HepG2 (cell line): ENCODE results near the gene SNAI1. TPM values are rescaled to one million over a fixed set of nuclear protein-coding genes. Genes with fewer than 3 reads are reported as not detected.

ENCODE experiments used
- CEBPG ChIP-seq: IDR thresholded peaks from 2 replicates; pipeline ENCODE4 v1.6.1; 2016
- EP300 ChIP-seq, 3 experiments: sonication (generic) in 1 of 3; formaldehyde crosslinking in 1 of 3; IDR thresholded peaks; 2 replicates each; pipeline versions ENCODE4 v1.5.1 to v1.6.1; 2011 to 2020; ENCODE audit warnings: low read depth in 2 of 3, low read length in 2 of 3, borderline replicate concordance in 1 of 3, improper control_type of control experiment in 1 of 3, mild to moderate bottlenecking in 1 of 3, missing genetic modification reagents in 1 of 3, moderate library complexity in 1 of 3
- GMEB2 ChIP-seq: IDR thresholded peaks from 2 replicates; pipeline ENCODE4 v1.6.1; 2016; ENCODE audit warnings: missing biosample characterization, missing genetic modification reagents, low read depth
- KAT7 ChIP-seq: IDR thresholded peaks from 2 replicates; pipeline ENCODE4 v1.6.1; 2018; ENCODE audit warnings: borderline replicate concordance, missing compliant biosample characterization
- MTERF4 ChIP-seq: sonication (generic); formaldehyde crosslinking; IDR thresholded peaks from 2 replicates; pipeline ENCODE4 v1.8.0; 2023; ENCODE audit warnings: mild to moderate bottlenecking, missing genetic modification reagents
- NR0B2 ChIP-seq: sonication (generic); formaldehyde crosslinking; IDR thresholded peaks from 2 replicates; pipeline ENCODE4 v1.4.0; 2020; ENCODE audit warnings: mild to moderate bottlenecking, missing genetic modification reagents
- PCBP1 ChIP-seq: fragments of 200-400 bp; formaldehyde crosslinking; IDR thresholded peaks from 2 replicates; pipeline ENCODE4 v1.6.1; 2017; ENCODE audit warnings: mild to moderate bottlenecking, low read depth, low read length, borderline replicate concordance
- ZNF138 ChIP-seq: sonication (generic); formaldehyde crosslinking; IDR thresholded peaks from 2 replicates; pipeline ENCODE4 v1.5.0; 2020; ENCODE audit warnings: mild to moderate bottlenecking, low read depth, missing genetic modification reagents
- ZNF253 ChIP-seq: sonication (generic); formaldehyde crosslinking; IDR thresholded peaks from 2 replicates; pipeline ENCODE4 v1.8.0; 2022; ENCODE audit warnings: mild to moderate bottlenecking, missing genetic modification reagents, borderline replicate concordance
- ZNF317 ChIP-seq: sonication (generic); formaldehyde crosslinking; IDR thresholded peaks from 2 replicates; pipeline ENCODE4 v1.5.0; 2020; ENCODE audit warnings: mild to moderate bottlenecking, missing genetic modification reagents
- ZNF768 ChIP-seq: sonication (generic); formaldehyde crosslinking; IDR thresholded peaks from 2 replicates; pipeline ENCODE4 v1.4.0; 2020; ENCODE audit warnings: missing genetic modification reagents
- polyA plus RNA-seq, 8 experiments: library from polyadenylated mRNA; depleted of rRNA in 3 of 8; stranded (reverse) in 7 of 8; unstranded in 1 of 8; fragments of >200 nt; fragmentation: Illumina TruSeq in 4 of 8; extraction: Trizol in 4 of 8; gene quantifications; 2 replicates each; pipeline versions ENCODE4 v1.2.1 to v1.2.3, GENCODE V29; 2011 to 2016; ENCODE audit warnings: low read depth in 4 of 8, missing spikeins in 1 of 8, mixed read lengths in 1 of 8; ENCODE audit not compliant: insufficient read depth in 1 of 8
- total RNA-seq, 5 experiments: library from RNA; depleted of rRNA; stranded (reverse); fragments of >200 nt; fragmentation: Illumina TruSeq; extraction: Trizol; gene quantifications; 2 replicates each; pipeline ENCODE4 v1.2.3, GENCODE V29; 2016; ENCODE audit warnings: low read depth in 1 of 5
- TF ChIP-seq, protein P1 (sequence below): sonication (generic); formaldehyde crosslinking; IDR thresholded peaks from 2 replicates; pipeline ENCODE4 v1.8.0; 2022; ENCODE audit warnings: missing genetic modification reagents, low read depth, mild to moderate bottlenecking, borderline replicate concordance
- TF ChIP-seq, protein P2 (sequence below), 2 experiments: fragments of 450-650 bp in 1 of 2; sonication (generic) in 1 of 2; formaldehyde crosslinking in 1 of 2; IDR thresholded peaks; 2 replicates each; pipeline versions ENCODE4 v1.6.1 to v1.8.0; 2016 to 2022; ENCODE audit warnings: antibody characterized with exemption in 1 of 2, mild to moderate bottlenecking in 1 of 2, missing genetic modification reagents in 1 of 2

SNAI1 gene
- total and polyA plus RNA-seq, 2 of the 13 experiments (the other 11 are each of a cell fraction or from before 2014, with no cell fraction given), result 1.3 to 1.4 TPM

DNA sequence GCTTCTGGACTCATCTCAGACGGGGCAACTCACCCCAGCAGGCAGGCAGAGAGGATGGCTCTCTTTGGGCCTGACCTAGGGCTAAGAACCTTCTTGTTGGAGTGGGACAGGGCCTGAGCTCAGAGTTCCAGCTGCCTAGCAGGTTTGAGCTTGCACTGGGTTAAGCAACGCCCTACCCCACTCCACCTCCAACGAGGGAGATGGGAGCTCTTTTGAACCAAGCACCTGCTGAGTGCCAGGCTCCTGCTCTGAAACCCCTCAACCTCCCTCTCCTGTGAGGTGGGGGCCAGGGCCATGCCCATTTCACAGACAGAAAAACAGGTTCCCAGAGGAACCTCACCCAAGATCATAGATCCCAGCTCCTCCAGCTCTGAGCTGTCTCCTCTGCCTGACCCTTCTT is 54.3 kb downstream of the SNAI1 start (continued):
- TF ChIP-seq NR0B2 (CRISPR knock-in tag) (no peak), MTERF4 (CRISPR knock-in tag) (no peak), ZNF317 (CRISPR knock-in tag) (no peak), GMEB2 (CRISPR knock-in tag) (no peak), ZNF253 (no peak), EP300 (IDR thresholded peaks at IDR 0.05; ENCODE audit: low read depth in 2 of 2, low read length in 2 of 2) (no peak), EP300 (CRISPR knock-in tag; IDR thresholded peaks at IDR 0.05; ENCODE audit: borderline replicate concordance) (no peak), PCBP1 (no peak), ZNF138 (CRISPR knock-in tag) (no peak), ZNF768 (CRISPR knock-in tag) (0 out of 2 replicates have a peak, but pooled peaks have one; percentile 10), KAT7 (CRISPR knock-in tag) (no peak), CEBPG (CRISPR knock-in tag) (peak; percentile 47; the same call in 1 of the 2 replicates)
- TF ChIP-seq, protein P1, sequence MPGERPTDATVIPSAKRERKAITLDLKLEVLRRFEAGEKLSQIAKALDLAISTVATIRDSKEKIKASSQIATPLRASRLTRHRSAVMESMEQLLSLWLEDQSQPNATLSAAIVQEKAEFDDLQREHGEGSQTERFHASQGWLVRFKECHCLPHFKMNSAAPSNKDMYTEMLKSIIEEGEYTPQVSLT (CRISPR knock-in tag), result 0 out of 2 replicates have a peak, but pooled peaks have one; percentile 49
- TF ChIP-seq, protein P2, sequence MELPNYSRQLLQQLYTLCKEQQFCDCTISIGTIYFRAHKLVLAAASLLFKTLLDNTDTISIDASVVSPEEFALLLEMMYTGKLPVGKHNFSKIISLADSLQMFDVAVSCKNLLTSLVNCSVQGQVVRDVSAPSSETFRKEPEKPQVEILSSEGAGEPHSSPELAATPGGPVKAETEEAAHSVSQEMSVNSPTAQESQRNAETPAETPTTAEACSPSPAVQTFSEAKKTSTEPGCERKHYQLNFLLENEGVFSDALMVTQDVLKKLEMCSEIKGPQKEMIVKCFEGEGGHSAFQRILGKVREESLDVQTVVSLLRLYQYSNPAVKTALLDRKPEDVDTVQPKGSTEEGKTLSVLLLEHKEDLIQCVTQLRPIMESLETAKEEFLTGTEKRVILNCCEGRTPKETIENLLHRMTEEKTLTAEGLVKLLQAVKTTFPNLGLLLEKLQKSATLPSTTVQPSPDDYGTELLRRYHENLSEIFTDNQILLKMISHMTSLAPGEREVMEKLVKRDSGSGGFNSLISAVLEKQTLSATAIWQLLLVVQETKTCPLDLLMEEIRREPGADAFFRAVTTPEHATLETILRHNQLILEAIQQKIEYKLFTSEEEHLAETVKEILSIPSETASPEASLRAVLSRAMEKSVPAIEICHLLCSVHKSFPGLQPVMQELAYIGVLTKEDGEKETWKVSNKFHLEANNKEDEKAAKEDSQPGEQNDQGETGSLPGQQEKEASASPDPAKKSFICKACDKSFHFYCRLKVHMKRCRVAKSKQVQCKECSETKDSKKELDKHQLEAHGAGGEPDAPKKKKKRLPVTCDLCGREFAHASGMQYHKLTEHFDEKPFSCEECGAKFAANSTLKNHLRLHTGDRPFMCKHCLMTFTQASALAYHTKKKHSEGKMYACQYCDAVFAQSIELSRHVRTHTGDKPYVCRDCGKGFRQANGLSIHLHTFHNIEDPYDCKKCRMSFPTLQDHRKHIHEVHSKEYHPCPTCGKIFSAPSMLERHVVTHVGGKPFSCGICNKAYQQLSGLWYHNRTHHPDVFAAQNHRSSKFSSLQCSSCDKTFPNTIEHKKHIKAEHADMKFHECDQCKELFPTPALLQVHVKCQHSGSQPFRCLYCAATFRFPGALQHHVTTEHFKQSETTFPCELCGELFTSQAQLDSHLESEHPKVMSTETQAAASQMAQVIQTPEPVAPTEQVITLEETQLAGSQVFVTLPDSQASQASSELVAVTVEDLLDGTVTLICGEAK (IDR thresholded peaks at IDR 0.05), result no peak
- TF ChIP-seq, protein P2 (CRISPR knock-in tag; IDR thresholded peaks at IDR 0.05), result 0 out of 2 replicates have a peak, but pooled peaks have one; percentile 41
